ENCODE measurements around the gene CHCHD3.

DNA sequence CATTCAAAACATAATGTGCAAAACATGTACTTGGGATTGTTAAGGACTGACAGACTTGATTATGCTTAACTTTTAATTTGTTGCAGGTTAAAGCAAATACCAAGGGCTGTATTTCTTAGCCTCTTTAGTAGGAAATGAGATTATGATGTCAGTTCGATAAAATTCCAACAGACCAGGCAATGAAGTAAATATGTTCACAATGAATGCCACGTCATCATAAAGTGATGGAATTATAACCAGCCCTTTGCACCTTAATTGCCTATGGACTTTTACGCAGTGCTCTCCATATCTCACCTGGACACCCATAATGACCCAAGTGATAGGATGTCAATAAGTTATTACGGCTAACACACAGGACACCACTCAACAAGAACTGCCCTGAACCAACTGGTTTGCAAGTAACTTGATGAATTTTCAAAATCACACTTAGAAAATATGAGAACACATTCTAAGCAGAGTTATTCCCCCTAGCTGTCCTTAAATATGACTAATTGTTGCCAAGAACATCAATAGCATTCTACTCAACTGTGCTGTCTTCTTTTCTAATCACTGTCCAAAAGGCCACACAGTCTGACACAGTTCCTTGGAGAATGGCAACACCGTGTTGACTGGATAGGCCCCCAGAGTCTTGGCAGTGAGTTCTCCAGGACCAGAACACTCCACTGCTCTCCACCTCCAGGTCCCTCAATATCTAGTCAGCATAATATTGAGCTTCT is 115.0 kb downstream of the CHCHD3 start:
- TF ChIP-seq, protein P1, sequence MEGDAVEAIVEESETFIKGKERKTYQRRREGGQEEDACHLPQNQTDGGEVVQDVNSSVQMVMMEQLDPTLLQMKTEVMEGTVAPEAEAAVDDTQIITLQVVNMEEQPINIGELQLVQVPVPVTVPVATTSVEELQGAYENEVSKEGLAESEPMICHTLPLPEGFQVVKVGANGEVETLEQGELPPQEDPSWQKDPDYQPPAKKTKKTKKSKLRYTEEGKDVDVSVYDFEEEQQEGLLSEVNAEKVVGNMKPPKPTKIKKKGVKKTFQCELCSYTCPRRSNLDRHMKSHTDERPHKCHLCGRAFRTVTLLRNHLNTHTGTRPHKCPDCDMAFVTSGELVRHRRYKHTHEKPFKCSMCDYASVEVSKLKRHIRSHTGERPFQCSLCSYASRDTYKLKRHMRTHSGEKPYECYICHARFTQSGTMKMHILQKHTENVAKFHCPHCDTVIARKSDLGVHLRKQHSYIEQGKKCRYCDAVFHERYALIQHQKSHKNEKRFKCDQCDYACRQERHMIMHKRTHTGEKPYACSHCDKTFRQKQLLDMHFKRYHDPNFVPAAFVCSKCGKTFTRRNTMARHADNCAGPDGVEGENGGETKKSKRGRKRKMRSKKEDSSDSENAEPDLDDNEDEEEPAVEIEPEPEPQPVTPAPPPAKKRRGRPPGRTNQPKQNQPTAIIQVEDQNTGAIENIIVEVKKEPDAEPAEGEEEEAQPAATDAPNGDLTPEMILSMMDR (conservative IDR thresholded peaks at IDR 0.05 in 1 of 2, IDR thresholded peaks at IDR 0.05 in 1 of 2; ENCODE audit: extremely low read depth in 1 of 2, insufficient read depth in 1 of 2, low read depth in 1 of 2, low read length in 2 of 2) = no peak
- no peak for TF ChIP-seq EZH2 (IDR thresholded peaks at IDR 0.05; ENCODE audit: borderline replicate concordance, low read length)
